ENCODE results near the gene SUN1. TPM values are rescaled to one million over a fixed set of nuclear protein-coding genes. Genes with fewer than 3 reads are reported as not detected.

Gene SUN1
- total and polyA plus RNA-seq, 2 donors (not counting 3 experiments of a cell fraction or from before 2014, with no cell fraction given) = 158 to 410 TPM

DNA sequence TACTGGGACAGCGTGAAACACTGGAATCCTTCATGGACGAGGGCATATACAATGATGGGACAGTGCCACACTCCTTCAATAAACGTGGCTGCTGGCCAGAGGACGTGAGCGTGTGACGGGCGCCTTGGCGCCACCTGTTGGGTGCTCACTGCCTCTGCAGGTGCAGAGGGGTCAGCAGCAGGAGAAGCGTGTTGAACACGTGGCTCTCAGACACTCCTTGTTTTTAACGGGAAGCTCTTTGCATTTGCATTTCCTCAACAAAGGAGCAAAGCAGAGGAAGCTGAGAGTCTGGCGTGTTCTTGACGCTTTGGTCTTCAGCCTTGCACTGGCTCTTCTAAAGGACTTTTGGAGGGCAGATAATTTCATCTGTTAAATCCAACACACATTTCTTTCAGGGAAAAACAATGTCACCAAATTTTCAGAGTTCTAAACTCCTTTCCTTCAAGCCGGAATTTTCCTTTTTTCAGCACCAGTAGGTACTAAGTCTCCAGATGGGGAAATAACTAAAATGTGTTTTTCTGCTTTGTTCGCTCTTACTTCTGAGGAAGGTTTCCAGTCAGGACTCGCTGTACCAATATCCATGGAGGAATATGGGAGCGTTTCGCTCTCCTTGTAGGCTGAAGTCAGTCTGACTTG lies 41.2 kb downstream of the SUN1 start:
- peak; percentile 92 for DNase-seq (ENCODE audit: low read depth, low spot score)
- no peak overlapping the region for H3K4me3 ChIP-seq (replicated peaks in 1 of 3; ENCODE audit: insufficient read depth in 1 of 3, low read depth in 1 of 3, low read length in 3 of 3)
- peak; percentile 81 for TF ChIP-seq POLR2AphosphoS5 (IDR thresholded peaks at IDR 0.05; ENCODE audit: insufficient read depth, low read depth, low read length)
- TF ChIP-seq MYC (IDR thresholded peaks at IDR 0.05; ENCODE audit: low read depth, low read length) = peak; percentile 98
- peak; percentile 96 to 97 for TF ChIP-seq CTCF (IDR thresholded peaks at IDR 0.05; ENCODE audit: extremely low read depth in 1 of 2, insufficient read depth in 1 of 2, low read depth in 1 of 2, low read length in 2 of 2)
- TF ChIP-seq POLR2A (IDR thresholded peaks at IDR 0.05; ENCODE audit: low read depth, low read length) = peak; percentile 35
- no peak for TF ChIP-seq JUN (IDR thresholded peaks at IDR 0.05; ENCODE audit: borderline replicate concordance, insufficient read depth, insufficient read length, low read depth)
- TF ChIP-seq, protein P1, sequence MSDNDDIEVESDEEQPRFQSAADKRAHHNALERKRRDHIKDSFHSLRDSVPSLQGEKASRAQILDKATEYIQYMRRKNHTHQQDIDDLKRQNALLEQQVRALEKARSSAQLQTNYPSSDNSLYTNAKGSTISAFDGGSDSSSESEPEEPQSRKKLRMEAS (IDR thresholded peaks at IDR 0.05; ENCODE audit: insufficient read depth, insufficient read length) = peak; percentile 100
- no peak for TF ChIP-seq FOS (IDR thresholded peaks at IDR 0.05; ENCODE audit: borderline replicate concordance, insufficient read depth, low read length)
- H3K9me3 ChIP-seq (replicated peaks; ENCODE audit: control insufficient read depth, insufficient read depth, low read length) = no peaks in the 10 kb centered on the region
- no peaks in the 10 kb centered on the region for H3K27me3 ChIP-seq (ENCODE audit: control insufficient read depth in 2 of 2, insufficient read depth in 2 of 2, low read length in 2 of 2)
- TSS peak; percentile 27 for BruUV-seq (replicated peaks)
- H3K79me2 ChIP-seq (ENCODE audit: control insufficient read depth, insufficient read depth, low read length) = peaks cover 16% of the 10 kb centered on the region
- dilution Hi-C loops (cut with MboI; ENCODE audit: extremely low pct_ligation_motif_present, low sequenced_read_pairs) = no loop called here
- FAIRE-seq = peak; percentile 98
- ChIA-PET CTCF (interaction anchor here (0.5 to 3.1 kb wide), 31 partner anchors 10 to 556 kb away, joined by 3 to 89 read pairs (median 4); partner anchors contain the start of gene SUN1), POLR2A (no interaction called here)
- H3K9ac ChIP-seq (replicated peaks; ENCODE audit: extremely low read depth, insufficient read depth, low read length) = no peak overlapping the region
- no peaks in the 10 kb centered on the region for H4K20me1 ChIP-seq (replicated peaks; ENCODE audit: control insufficient read depth, extremely low read depth, insufficient read depth, low read length)
- H2AFZ ChIP-seq (ENCODE audit: low read depth, low read length) = no peak overlapping the region
- no peaks in the 10 kb centered on the region for H3K9me1 ChIP-seq (replicated peaks; ENCODE audit: control insufficient read depth, extremely low read depth, insufficient read depth, low read length)
- peaks cover 13% of the 10 kb centered on the region for H3K4me1 ChIP-seq (ENCODE audit: control insufficient read depth, extremely low read depth, insufficient read depth, low read length)
- H3K27ac ChIP-seq (ENCODE audit: insufficient read depth, low read depth, low read length) = peak overlapping the region; percentile 18
- H3K4me2 ChIP-seq (ENCODE audit: insufficient read depth, low read length) = no peak overlapping the region
- H3K36me3 ChIP-seq (ENCODE audit: control insufficient read depth in 2 of 2, extremely low read depth in 1 of 2, insufficient read depth in 2 of 2, low read length in 2 of 2) = peaks cover 2 to 7% of the 10 kb centered on the region in 2 experiments
- intact Hi-C loops (cut with micrococcal nuclease) = loop anchor here (1.0 kb wide), 3 partner anchors 37 to 551 kb away; no protein-coding TSS in a partner anchor

Data from endothelial cell of umbilical vein (primary cell).